ENCODE data around the gene FTH1.

FTH1 gene

GRCh38 chr11:61950035-61950547 lies 17.3 kb downstream of the FTH1 start, which contains the start of gene BEST1:
TSS of gene BEST1 (plus strand) at chr11:61950351. CDS start at chr11:61951807, 1,456 bp downstream.
- ChIA-PET POLR2A (ENCODE audit: low non-redundant PET) (no interaction called here), CTCF (interaction anchor here (0.7 to 4.5 kb wide), 3 partner anchors 51 to 112 kb away, joined by 3 to 62 read pairs (median 3); no protein-coding TSS in a partner anchor)
- H3K27ac ChIP-seq = peak within 1 kb of the TSS; percentile 37
- no peak for TF ChIP-seq CTCF (conservative IDR thresholded peaks at IDR 0.05; ENCODE audit: low read depth)
- no peak for DNase-seq (ENCODE audit: low spot score)

- DNase-seq (ENCODE audit: low spot score) = peak; percentile 74
Observed at GRCh38 chr11:61949169-61950034, 18.0 kb downstream of the FTH1 start.

GRCh38 chr11:61948505-61948904 lies 18.9 kb downstream of the FTH1 start:
- TF ChIP-seq CTCF (conservative IDR thresholded peaks at IDR 0.05; ENCODE audit: low read depth) = no peak
- no peak for DNase-seq (ENCODE audit: low spot score)
- CTCF ChIA-PET = interaction anchor here (0.6 to 4.5 kb wide), 19 partner anchors 11 to 1752 kb away, joined by 3 to 62 read pairs (median 5); partner anchors contain the start of gene FADS1
- POLR2A ChIA-PET (ENCODE audit: low non-redundant PET) = no interaction called here
- H3K27ac ChIP-seq = no peak overlapping the region

More at GRCh38 chr11:61949169-61950034, 18.0 kb downstream of the FTH1 start:
- ChIA-PET POLR2A (ENCODE audit: low non-redundant PET) (no interaction called here), CTCF (interaction anchor here (0.6 to 4.5 kb wide), 4 partner anchors 50 to 132 kb away, joined by 3 to 62 read pairs (median 14); no protein-coding TSS in a partner anchor)
- no peak for TF ChIP-seq CTCF (conservative IDR thresholded peaks at IDR 0.05; ENCODE audit: low read depth)
- peak overlapping the region; percentile 37 for H3K27ac ChIP-seq

GRCh38 chr11:61947486-61948210 lies 19.8 kb downstream of the FTH1 start:
- H3K27ac ChIP-seq = no peak overlapping the region
- ChIA-PET POLR2A (ENCODE audit: low non-redundant PET) (no interaction called here), CTCF (interaction anchor here (0.5 to 4.5 kb wide), 30 partner anchors 10 to 1751 kb away, joined by 3 to 62 read pairs (median 4); partner anchors contain the start of gene FADS1)
- DNase-seq (ENCODE audit: low spot score) = peak; percentile 81
- peak; percentile 92 for TF ChIP-seq CTCF (conservative IDR thresholded peaks at IDR 0.05; ENCODE audit: low read depth)

- no peak for TF ChIP-seq CTCF (conservative IDR thresholded peaks at IDR 0.05; ENCODE audit: low read depth)
- H3K27ac ChIP-seq = no peak overlapping the region
- ChIA-PET POLR2A (ENCODE audit: low non-redundant PET) (no interaction called here), CTCF (interaction anchor here (0.6 to 4.5 kb wide), 22 partner anchors 8 to 162 kb away, joined by 3 to 62 read pairs (median 5); no protein-coding TSS in a partner anchor)
- no peak for DNase-seq (ENCODE audit: low spot score)
Observed at GRCh38 chr11:61946894-61947293, 20.5 kb downstream of the FTH1 start.

GRCh38 chr11:61945191-61945590 lies 22.2 kb downstream of the FTH1 start:
- ChIA-PET CTCF (interaction anchor here (0.7 to 1.3 kb wide), 3 partner anchors 28 to 74 kb away, joined by 3 to 4 read pairs (median 3); partner anchors contain the start of gene RAB3IL1), POLR2A (ENCODE audit: low non-redundant PET) (no interaction called here)
- H3K27ac ChIP-seq = no peak overlapping the region
- no peak for DNase-seq (ENCODE audit: low spot score)
- no peak for TF ChIP-seq CTCF (conservative IDR thresholded peaks at IDR 0.05; ENCODE audit: low read depth)

All from RWPE1 (cell line).